Parathyroid adenoma (tissue), 2 donors: Measurements from ENCODE around the gene SSBP2.

ENCODE experiments used
- H2AFZ ChIP-seq: fragments of 300-600 bp; sonication (generic); one replicate; pipeline ENCODE4 v1.7.0; 2017; ENCODE audit warnings: antibody characterized with exemption, mild to moderate bottlenecking
- H3K27ac ChIP-seq: fragments of 300-600 bp; sonication (generic); one replicate; pipeline ENCODE4 v1.7.0; 2017
- H3K27me3 ChIP-seq: fragments of 300-600 bp; sonication (generic); one replicate; pipeline ENCODE4 v1.7.0; 2017; ENCODE audit warnings: low read length; ENCODE audit not compliant: control insufficient read depth, insufficient read depth
- H3K36me3 ChIP-seq: fragments of 300-600 bp; sonication (generic); one replicate; pipeline ENCODE4 v1.7.0; 2017; ENCODE audit warnings: low read length; ENCODE audit not compliant: control insufficient read depth, insufficient read depth
- H3K4me1 ChIP-seq: fragments of 300-600 bp; sonication (generic); one replicate; pipeline ENCODE4 v1.7.0; 2017; ENCODE audit warnings: control low read depth
- H3K4me2 ChIP-seq: fragments of 300-600 bp; sonication (generic); one replicate; pipeline ENCODE4 v1.7.0; 2017; ENCODE audit warnings: low read length
- H3K4me3 ChIP-seq: fragments of 300-600 bp; sonication (generic); one replicate; pipeline ENCODE4 v1.7.0; 2017; ENCODE audit warnings: low read depth, low read length
- H3K79me2 ChIP-seq: fragments of 300-600 bp; sonication (generic); one replicate; pipeline ENCODE4 v1.7.0; 2017; ENCODE audit warnings: control low read depth
- H3K9ac ChIP-seq: fragments of 300-600 bp; sonication (generic); one replicate; pipeline ENCODE4 v1.7.0; 2017; ENCODE audit warnings: mild to moderate bottlenecking
- H3K9me3 ChIP-seq: fragments of 300-600 bp; sonication (generic); one replicate; pipeline ENCODE4 v1.7.0; 2017; ENCODE audit warnings: low read length; ENCODE audit not compliant: control insufficient read depth
- CTCF ChIP-seq: fragments of 300-600 bp; sonication (generic); IDR thresholded peaks from one replicate; pipeline ENCODE4 v1.7.0; 2017; ENCODE audit warnings: antibody characterized with exemption, mild to moderate bottlenecking
- donor health status: primary hyperparathyroidism.

Gene SSBP2

GRCh38 chr5:81371354-81371876, 379.5 kb downstream of the SSBP2 start:
- Histone ChIP-seq H3K4me2 (no peak overlapping the region), H3K27me3 (no peaks in the 10 kb centered on the region), H3K4me1 (no peaks in the 10 kb centered on the region), H3K9me3 (no peaks in the 10 kb centered on the region), H3K27ac (no peak overlapping the region), H2AFZ (no peak overlapping the region), H3K36me3 (no peaks in the 10 kb centered on the region), H3K79me2 (no peaks in the 10 kb centered on the region), H3K4me3 (no peak overlapping the region), H3K9ac (no peak overlapping the region)
- no peak for TF ChIP-seq CTCF

GRCh38 chr5:81370912-81371311, 380.0 kb downstream of the SSBP2 start:
- no peaks in the 10 kb centered on the region for H3K79me2 ChIP-seq
- TF ChIP-seq CTCF: no peak
- no peaks in the 10 kb centered on the region for H3K27me3 ChIP-seq
- no peak overlapping the region for H3K4me3 ChIP-seq
- no peak overlapping the region for H2AFZ ChIP-seq
- H3K36me3 ChIP-seq: no peaks in the 10 kb centered on the region
- H3K9me3 ChIP-seq: no peaks in the 10 kb centered on the region
- H3K27ac ChIP-seq: no peak overlapping the region
- H3K9ac ChIP-seq: no peak overlapping the region
- no peak overlapping the region for H3K4me2 ChIP-seq
- no peaks in the 10 kb centered on the region for H3K4me1 ChIP-seq

GRCh38 chr5:81365541-81365940, 385.4 kb downstream of the SSBP2 start:
- no peaks in the 10 kb centered on the region for H3K79me2 ChIP-seq
- H3K4me1 ChIP-seq: peaks cover 4% of the 10 kb centered on the region
- no peaks in the 10 kb centered on the region for H3K36me3 ChIP-seq
- no peak for TF ChIP-seq CTCF
- H3K4me2 ChIP-seq: no peak overlapping the region
- no peak overlapping the region for H3K27ac ChIP-seq
- H2AFZ ChIP-seq: no peak overlapping the region
- H3K27me3 ChIP-seq: no peaks in the 10 kb centered on the region
- H3K9ac ChIP-seq: no peak overlapping the region
- H3K9me3 ChIP-seq: no peaks in the 10 kb centered on the region
- H3K4me3 ChIP-seq: no peak overlapping the region

GRCh38 chr5:81363093-81363871, 387.6 kb downstream of the SSBP2 start:
- Histone ChIP-seq H2AFZ (peak overlapping the region; percentile 6), H3K9ac (no peak overlapping the region), H3K27ac (no peak overlapping the region), H3K79me2 (no peaks in the 10 kb centered on the region), H3K36me3 (no peaks in the 10 kb centered on the region), H3K4me2 (no peak overlapping the region), H3K27me3 (no peaks in the 10 kb centered on the region), H3K9me3 (no peaks in the 10 kb centered on the region), H3K4me1 (peaks cover 4% of the 10 kb centered on the region), H3K4me3 (no peak overlapping the region)
- TF ChIP-seq CTCF: no peak
